Right ventricle myocardium superior (tissue), 1 donor: Measurements from ENCODE around the gene ERCC2. TPM values are rescaled to one million over a fixed set of nuclear protein-coding genes. Genes with fewer than 3 reads are reported as not detected.
"Not testable (repeated sequence)": the region's sequence is repeated elsewhere in the genome, so short reads cannot be mapped to it uniquely, and the experiment has no call there.

Experiments
- ATAC-seq: fragments of 200-7000 bp; cut with Tn5 transposase; one replicate; pipeline ENCODE4 v1.9.1; 2020; ENCODE audit warnings: mild to moderate bottlenecking; ENCODE audit not compliant: poor library complexity
- DNase-seq: peaks from one replicate; pipeline ENCODE4 v3.0.0-alpha.2; 2020
- intact Hi-C: fragments of 100-400 bp; cut with DNase I; formaldehyde crosslinking; loops from one replicate; pipeline ENCODE4 v1.11.2; 2022
- total RNA-seq: library from RNA; stranded (reverse); fragmentation: NEBNext Ultra II Directional; extraction: Animal tissue kit (Norgen Biotek cat#: 25700); gene quantifications from one replicate; pipeline ENCODE4 v1.2.1, GENCODE V29; 2021
- donor health status: DM: no; HTN: yes; CAD: no; lungs with severe emphysema.

Gene ERCC2
- total RNA-seq, 1 donor from 2014 or later, result 11.2 TPM

DNA sequence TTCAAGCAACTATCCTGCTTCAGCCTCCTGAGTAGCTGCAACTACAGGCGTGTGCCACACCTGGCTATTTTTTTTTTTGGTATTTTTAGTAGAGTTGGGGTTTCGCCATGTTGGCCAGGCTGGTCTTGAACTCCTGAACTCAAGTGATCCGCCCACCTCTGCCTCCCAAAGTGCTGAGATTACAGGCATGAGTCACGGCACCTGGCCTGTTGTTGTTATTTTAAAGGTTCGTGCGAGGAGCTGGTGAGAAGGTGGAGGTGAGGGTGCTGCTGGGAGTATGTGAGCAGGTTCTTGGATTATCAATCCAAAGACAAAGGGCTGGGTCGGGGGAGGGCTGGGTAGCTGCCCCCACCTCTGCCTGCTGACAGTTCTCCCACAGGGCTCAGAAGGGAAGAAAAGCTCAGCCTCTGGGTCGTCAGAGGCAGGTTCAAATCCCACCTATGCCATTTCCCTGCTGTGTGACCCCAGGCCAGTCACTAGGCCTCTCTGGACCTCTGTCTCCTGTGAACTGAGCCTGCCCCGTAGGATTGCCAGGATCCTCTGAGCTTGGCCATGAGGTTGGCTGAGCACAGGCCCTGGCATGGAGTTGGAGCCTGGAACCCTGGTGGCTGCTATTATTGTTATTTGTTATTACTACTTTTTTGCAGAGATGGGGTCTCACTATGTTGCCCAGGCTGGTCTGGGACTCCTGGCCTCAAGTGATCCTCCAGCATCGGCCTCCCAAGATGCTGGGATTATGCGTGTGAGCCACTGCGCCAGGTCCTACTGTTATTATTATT, 49.2 kb downstream of the ERCC2 start:
- ATAC-seq (no peak), DNase-seq (no peak)
- intact Hi-C loops, result no loop called here

DNA sequence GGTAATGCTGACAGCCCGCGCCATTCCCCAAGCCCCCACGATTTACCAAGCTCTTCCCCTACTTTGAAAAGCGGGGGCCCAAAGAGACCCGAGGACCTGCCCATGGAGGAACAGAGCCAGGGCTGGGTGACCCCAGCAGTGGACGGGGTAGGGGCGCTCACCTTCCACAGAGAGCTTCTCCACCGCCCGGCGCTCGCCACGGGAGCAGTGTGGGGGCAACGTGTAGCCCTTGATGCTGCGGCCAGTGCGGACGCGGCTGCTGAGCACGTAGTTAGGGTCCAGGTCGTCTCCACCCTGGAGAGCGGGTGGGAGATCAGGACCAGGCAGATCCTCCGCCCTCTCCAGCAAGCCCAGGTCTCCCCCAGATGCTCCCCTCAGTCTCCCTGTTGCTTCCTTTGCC, 55.1 kb downstream of the ERCC2 start:
- no peak for ATAC-seq
- intact Hi-C loops, result no loop called here
- no peak for DNase-seq

DNA sequence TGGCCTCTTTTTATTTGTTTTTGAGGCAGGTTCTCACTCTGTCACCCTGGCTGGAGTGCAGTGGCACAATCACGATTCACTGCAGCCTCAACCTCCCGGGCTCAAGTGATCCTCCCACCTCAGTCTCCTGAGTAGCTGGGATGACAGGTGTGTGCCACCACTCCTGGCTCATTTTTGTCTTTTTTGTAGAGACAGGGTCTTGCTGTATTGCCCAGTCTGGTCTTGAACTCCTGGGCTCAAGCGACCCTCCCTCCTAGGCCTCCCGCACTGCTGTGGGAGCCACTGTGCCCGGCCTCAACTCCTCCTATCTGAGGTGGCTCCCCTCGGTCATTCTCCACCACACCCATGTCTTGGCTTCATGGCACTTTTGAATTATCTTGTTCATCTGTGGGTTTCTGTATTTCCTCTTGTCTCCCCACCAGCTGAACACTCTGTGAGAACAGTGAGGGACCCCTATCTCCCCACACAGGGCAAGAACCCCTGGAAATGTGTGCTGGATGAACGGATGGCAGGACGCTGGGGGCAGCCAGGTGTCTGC, 55.6 kb downstream of the ERCC2 start:
- no peak for ATAC-seq
- intact Hi-C loops, result no loop called here
- no peak for DNase-seq

DNA sequence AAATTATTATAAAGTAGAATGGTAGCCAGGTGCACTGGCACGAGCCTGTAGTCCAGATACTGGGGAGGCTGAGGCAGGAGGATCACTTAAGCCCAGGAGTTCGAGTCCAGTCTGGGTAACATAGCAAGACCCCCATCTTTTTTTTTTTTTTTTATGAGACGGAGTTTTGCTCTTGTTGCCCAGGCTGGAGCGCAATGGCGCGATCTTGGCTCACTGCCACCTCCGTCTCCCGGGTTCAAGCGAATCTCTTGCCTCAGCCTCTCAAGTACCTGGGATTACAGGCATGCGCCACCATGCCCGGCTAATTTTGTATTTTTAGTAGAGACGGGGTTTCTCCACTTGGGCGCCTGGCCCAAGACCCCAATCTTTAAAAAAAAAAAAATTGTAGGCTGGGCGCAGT, 58.1 kb downstream of the ERCC2 start:
- ATAC-seq, DNase-seq, intact Hi-C loops: not testable (repeated sequence)

DNA sequence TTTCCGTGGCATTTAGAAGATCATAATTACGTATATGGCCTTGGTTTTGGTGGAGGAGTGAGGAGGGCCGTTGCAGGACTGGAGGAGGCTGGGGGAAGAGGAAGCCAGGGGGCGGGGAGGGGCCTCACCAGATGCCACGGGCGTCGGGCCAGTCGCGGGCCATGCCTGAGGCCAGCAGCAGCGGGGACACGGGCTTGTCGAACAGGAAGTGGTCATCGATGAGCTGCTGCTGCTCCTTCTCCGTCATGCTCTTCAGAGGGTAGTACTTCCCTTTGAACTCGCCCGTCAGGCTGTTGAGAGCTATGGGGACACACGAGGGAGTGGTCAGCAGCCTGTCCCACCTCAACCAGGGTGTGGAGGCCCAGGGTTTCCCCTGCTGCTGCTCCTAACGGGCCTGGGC, 58.8 kb downstream of the ERCC2 start:
- intact Hi-C loops, result no loop called here
- DNase-seq (peak; percentile 55), ATAC-seq (no peak)

DNA sequence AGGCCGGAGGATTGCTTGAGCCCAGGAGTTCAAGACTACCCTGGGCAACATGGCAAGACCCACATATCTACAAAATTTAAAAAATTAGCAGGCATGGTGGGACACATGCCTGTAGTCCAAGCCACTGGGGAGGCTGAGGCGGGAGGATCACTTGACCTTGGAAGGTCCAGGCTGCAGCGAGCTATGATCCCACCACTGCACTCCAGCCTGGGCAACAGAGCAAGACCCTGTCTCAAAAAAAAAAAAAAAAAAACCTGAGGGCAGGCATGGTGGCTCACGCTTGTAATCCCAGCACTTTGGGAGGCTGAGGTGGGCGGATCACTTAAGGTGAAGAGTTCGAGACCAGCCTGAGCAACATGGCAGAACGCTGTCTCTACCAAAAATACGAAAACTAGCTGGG, 61.1 kb downstream of the ERCC2 start:
- DNase-seq, intact Hi-C loops, ATAC-seq: not testable (repeated sequence)

DNA sequence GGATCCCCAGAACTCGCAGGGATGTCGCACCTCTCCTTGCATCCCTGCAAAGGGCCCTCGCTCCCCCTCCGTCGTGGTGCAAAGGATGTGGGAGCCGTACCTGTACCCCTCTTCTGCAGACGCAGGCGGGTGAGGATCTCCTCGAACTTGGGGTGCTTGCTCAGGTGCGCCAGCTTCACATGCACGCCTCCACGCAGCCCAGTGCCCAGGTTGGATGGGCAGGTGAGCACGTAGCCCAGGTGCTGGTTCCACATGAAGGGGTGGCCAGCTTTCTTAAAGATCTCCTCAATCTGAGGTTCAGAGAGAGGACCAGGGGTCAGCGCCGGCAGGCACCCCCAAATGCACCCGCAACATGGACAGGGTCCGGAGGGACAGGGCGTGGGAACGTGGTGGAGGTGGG, 63.0 kb downstream of the ERCC2 start:
- ATAC-seq, result no peak
- DNase-seq, result no peak
- intact Hi-C loops, result no loop called here

DNA sequence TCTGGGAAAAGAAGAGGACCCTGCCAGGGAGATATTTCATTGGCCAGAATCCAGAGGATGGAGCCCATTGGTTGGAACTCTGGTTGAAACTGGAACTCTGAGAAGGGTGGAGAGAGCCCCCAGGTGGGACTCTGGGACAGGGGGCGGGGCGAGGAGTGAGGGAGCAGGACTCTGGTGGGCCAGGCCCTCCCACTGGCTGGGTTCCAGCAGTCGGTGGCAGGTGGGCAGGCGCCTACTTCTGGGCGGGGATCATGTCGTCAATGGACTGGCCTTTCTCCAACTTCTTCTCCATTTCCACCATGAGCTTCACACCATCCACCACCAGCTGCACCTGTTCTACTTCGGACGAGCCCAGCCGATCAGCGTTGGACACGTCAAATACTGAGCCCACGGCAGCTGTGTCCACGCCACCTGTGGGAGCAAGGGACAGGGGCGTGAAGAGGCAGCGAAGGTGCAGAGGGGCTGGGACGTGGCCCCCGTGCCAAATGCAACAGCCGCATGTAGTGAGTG, 63.8 kb downstream of the ERCC2 start:
- ATAC-seq, result no peak
- no peak for DNase-seq
- intact Hi-C loops, result no loop called here

DNA sequence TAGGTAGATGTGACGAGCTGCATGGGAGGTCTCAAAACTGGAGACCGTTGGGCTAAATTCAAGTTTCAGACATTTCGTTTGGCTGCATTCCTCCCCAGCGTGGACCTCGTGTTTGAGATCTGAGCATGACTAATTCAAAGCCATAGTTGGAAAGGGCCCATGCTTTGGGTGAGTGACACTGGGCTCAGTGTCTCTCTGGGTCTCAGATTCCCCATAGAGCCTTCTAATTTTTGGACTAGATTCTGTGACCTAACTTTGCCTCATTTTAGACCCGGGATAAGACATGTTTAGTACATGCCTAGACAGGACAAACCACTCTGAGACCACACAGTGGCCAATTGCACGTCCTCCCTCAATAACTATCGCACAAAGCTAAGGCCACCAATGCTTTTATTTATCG, 64.3 kb downstream of the ERCC2 start:
- no peak for DNase-seq
- ATAC-seq, result no peak

DNA sequence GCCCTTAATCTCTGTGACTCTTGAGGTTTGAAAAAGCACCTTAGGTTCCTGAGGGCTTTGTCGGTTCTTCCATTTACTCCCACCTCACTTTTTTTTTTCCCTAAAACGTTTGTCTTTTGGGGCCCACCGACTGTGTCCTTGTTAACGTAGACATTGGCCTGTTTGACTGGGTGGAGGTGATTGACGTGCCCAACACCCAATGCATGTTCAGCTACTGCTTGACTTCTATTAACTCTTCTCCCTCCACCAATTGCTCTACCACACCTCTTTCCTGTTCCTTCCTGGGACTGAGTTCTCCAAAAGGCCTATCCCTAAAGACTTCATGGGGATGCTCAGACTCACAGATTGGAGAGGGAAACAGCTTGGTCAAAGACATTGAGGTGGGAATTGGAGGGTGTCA, 65.0 kb downstream of the ERCC2 start:
- ATAC-seq (no peak), DNase-seq (no peak)
- intact Hi-C loops, result no loop called here

More for the DNA sequence above, 64.3 kb downstream of the ERCC2 start:
- intact Hi-C loops, result no loop called here

DNA sequence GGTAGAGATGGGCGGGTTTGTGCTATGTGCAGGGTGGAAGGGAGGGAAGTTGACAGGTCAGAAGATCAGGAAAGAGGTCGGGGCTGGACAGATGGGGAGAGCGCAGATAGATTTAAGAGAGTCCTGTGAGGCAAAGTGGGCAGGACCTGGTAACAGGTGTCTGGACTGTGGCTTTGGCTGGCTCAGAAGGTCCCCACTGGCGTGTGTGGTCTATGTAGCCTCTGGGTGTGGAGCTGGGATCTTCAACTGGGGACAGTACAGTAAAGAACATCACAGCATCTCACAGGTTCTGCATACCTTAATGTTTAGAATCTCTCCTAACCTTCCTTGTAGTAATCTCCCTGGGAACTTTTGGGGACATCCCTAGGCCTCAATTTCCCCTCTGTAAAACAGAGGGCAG, 65.4 kb downstream of the ERCC2 start:
- intact Hi-C loops, result no loop called here
- DNase-seq (no peak), ATAC-seq (peak; percentile 9)

DNA sequence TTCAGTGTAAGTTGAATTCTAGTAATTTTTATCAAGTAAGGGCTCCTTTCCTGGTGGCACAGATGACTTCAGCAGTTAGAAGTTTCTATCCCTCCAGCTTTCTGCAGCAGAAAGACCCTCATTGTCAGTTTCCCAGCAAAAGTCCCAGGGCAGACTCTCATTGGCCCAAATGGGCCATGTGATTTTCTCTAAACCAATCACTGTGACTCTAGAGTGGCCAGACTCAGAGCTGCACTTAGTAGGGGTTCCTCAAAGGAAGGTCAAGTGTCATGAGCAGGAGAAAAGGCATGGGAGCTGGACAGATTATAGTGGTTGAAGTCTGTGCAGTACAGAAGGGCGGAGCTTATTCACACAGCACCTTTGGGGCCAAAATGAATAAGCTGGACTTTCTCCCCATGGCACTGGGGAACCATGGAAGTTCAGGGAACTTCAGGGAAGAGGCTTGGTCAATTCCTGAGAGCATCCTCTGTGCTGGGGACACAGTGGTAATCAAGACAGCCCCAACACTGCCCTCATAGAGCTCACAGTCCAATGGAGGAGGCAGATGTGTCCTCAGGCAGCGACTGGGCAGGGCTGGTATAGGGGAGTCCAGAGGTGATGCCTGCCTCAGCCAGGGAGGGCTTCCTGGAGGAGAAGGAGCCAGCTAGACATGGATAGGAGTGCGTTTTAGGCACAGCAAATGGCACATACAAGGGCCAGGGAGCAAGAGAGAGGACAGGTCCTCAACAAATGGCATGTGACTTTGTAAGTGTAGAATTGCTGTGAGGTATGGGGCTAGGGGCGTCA, 66.0 kb downstream of the ERCC2 start:
- DNase-seq (no peak), ATAC-seq (peak; percentile 7)
- intact Hi-C loops, result no loop called here

DNA sequence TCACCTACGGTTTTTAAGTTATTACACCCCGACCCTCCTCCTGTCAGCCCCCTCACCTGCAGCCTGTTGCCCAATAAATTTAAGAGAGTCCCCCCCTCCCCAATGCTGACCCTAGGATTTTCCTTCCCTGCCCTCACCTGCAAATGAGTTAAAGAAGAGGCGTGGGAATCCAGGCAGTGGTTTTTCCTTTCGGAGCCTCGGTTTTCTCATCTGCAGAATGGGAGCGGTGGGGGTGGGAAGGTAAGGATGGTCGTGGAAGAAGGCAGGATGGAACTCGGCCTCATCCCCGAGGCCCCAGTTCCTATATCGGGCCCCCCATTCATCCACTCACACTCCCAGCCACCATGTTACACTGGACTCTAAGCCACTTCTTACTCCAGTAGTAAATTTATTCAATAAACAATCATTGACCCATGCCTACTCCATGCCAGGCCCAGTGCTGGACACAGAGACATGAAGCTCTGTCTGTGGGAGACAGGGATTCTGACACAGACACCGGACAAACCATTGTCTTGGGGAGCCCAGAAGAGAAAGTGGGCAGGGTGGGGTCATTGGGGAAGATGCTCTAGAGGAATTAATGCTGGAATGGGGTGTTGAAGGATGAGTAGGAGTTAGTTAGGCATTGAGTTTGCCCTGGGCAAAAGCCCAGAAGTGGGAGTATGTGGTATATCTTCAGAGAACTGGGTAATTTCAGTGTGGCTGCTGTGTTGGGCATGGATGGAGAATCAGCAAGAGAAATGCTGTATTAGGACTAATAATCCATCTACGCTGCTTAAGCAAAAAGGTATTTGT, 66.9 kb downstream of the ERCC2 start:
- DNase-seq (no peak), ATAC-seq (no peak)
- intact Hi-C loops, result no loop called here

DNA sequence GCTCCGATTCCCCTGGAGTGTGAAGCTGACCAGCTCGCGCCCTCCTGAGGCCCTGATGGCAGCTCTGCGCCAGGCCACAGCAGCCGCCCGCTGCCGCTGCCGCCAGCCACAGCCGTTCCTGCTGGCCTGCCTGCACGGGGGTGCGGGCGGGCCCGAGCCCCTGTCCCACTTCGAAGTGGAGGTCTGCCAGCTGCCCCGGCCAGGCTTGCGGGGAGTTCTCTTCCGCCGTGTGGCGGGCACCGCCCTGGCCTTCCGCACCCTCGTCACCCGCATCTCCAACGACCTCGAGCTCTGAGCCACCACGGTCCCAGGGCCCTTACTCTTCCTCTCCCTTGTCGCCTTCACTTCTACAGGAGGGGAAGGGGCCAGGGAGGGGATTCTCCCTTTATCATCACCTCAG, 68.0 kb downstream of the ERCC2 start:
- intact Hi-C loops, result no loop called here
- ATAC-seq (no peak), DNase-seq (no peak)

Other genes with a start within 250 kb of the ERCC2 start
- not detected for gene NKPD1, start 209.6 kb downstream of the ERCC2 start, total RNA-seq
- gene TRAPPC6A, start 192.3 kb downstream of the ERCC2 start, total RNA-seq, result 15.0 TPM
- 3.6 TPM for gene BLOC1S3, start 191.8 kb downstream of the ERCC2 start, total RNA-seq
- gene EXOC3L2, start 125.2 kb downstream of the ERCC2 start, total RNA-seq, result 1.3 TPM
- gene MARK4, start 119.3 kb downstream of the ERCC2 start, total RNA-seq, result 19.7 TPM
- 6,434 TPM for gene CKM, start 47.7 kb downstream of the ERCC2 start, total RNA-seq
- gene KLC3, start 29.8 kb downstream of the ERCC2 start, total RNA-seq, result not detected
- 207 TPM for gene PPP1R13L, start 34.5 kb upstream of the ERCC2 start, total RNA-seq
- 7.7 TPM for gene POLR1G, start 36.1 kb upstream of the ERCC2 start, total RNA-seq
- 163 TPM for gene ERCC1, start 53.3 kb upstream of the ERCC2 start, total RNA-seq
- 0.51 TPM for gene FOSB, start 97.4 kb upstream of the ERCC2 start, total RNA-seq
- 29.9 TPM for gene RTN2, start 126.5 kb upstream of the ERCC2 start, total RNA-seq
- 0.75 TPM for gene PPM1N, start 127.9 kb upstream of the ERCC2 start, total RNA-seq
- gene VASP, start 136.9 kb upstream of the ERCC2 start, total RNA-seq, result 42.9 TPM
- 22.8 TPM for gene OPA3, start 214.2 kb upstream of the ERCC2 start, total RNA-seq
- 5.3 TPM for gene GPR4, start 231.6 kb upstream of the ERCC2 start, total RNA-seq